HepG2 (cell line): ENCODE measurements around the gene MSI2. TPM values are rescaled to one million over a fixed set of nuclear protein-coding genes. Genes with fewer than 3 reads are reported as not detected.

Experiments
- E2F2 ChIP-seq: sonication (generic); formaldehyde crosslinking; IDR thresholded peaks from 2 replicates; pipeline ENCODE4 v1.4.0; 2020; ENCODE audit warnings: missing genetic modification reagents, borderline replicate concordance
- EHMT2 ChIP-seq: fragments of 200-600 bp; sonication (generic); IDR thresholded peaks from 2 replicates; pipeline ENCODE4 v1.7.0; 2017; ENCODE audit warnings: antibody characterized with exemption, low read depth, low read length, borderline replicate concordance
- NCOA5 ChIP-seq: sonication (generic); formaldehyde crosslinking; IDR thresholded peaks from 2 replicates; pipeline ENCODE4 v1.4.0; 2020; ENCODE audit warnings: missing genetic modification reagents
- RBM39 ChIP-seq: fragments of 200-400 bp; formaldehyde crosslinking; IDR thresholded peaks from one replicate; pipeline ENCODE4 v1.6.1; 2018; ENCODE audit warnings: antibody characterized with exemption, mild to moderate bottlenecking, low read depth, low read length; ENCODE audit not compliant: poor library complexity, severe bottlenecking
- SAFB2 ChIP-seq: sonication (generic); formaldehyde crosslinking; IDR thresholded peaks from 2 replicates; pipeline ENCODE4 v1.5.1; 2020; ENCODE audit warnings: missing genetic modification reagents, low read depth, mild to moderate bottlenecking, borderline replicate concordance
- SETDB1 ChIP-seq: sonication (generic); formaldehyde crosslinking; IDR thresholded peaks from 2 replicates; pipeline ENCODE4 v1.5.1; 2020; ENCODE audit warnings: missing genetic modification reagents, mild to moderate bottlenecking, borderline replicate concordance
- SYNCRIP ChIP-seq: fragments of 200-400 bp; formaldehyde crosslinking; IDR thresholded peaks from 2 replicates; pipeline ENCODE4 v1.6.1; 2018; ENCODE audit warnings: mild to moderate bottlenecking, low read depth, low read length; ENCODE audit not compliant: insufficient read depth
- TSC22D2 ChIP-seq: sonication (generic); formaldehyde crosslinking; IDR thresholded peaks from 2 replicates; pipeline ENCODE4 v1.5.1; 2020; ENCODE audit warnings: missing genetic modification reagents, mild to moderate bottlenecking, borderline replicate concordance
- YEATS4 ChIP-seq: sonication (generic); formaldehyde crosslinking; IDR thresholded peaks from 2 replicates; pipeline ENCODE4 v1.4.0; 2020; ENCODE audit warnings: missing genetic modification reagents, borderline replicate concordance
- ZNF143 ChIP-seq: sonication (generic); formaldehyde crosslinking; IDR thresholded peaks from 2 replicates; pipeline ENCODE4 v1.4.0; 2020; ENCODE audit warnings: missing genetic modification reagents
- ZNF598 ChIP-seq: sonication (generic); formaldehyde crosslinking; IDR thresholded peaks from 2 replicates; pipeline ENCODE4 v1.5.1; 2020; ENCODE audit warnings: mild to moderate bottlenecking, missing genetic modification reagents, borderline replicate concordance
- ZNF83 ChIP-seq: sonication (generic); formaldehyde crosslinking; IDR thresholded peaks from 2 replicates; pipeline ENCODE4 v1.4.0; 2020; ENCODE audit warnings: missing genetic modification reagents, mild to moderate bottlenecking, borderline replicate concordance
- polyA plus RNA-seq, 8 experiments: library from polyadenylated mRNA; depleted of rRNA in 3 of 8; stranded (reverse) in 7 of 8; unstranded in 1 of 8; fragments of >200 nt; fragmentation: Illumina TruSeq in 4 of 8; extraction: Trizol in 4 of 8; gene quantifications; 2 replicates each; pipeline versions ENCODE4 v1.2.1 to v1.2.3, GENCODE V29; 2011 to 2016; ENCODE audit warnings: low read depth in 4 of 8, missing spikeins in 1 of 8, mixed read lengths in 1 of 8; ENCODE audit not compliant: insufficient read depth in 1 of 8
- total RNA-seq, 5 experiments: library from RNA; depleted of rRNA; stranded (reverse); fragments of >200 nt; fragmentation: Illumina TruSeq; extraction: Trizol; gene quantifications; 2 replicates each; pipeline ENCODE4 v1.2.3, GENCODE V29; 2016; ENCODE audit warnings: low read depth in 1 of 5
- TF ChIP-seq, protein P1 (sequence below): sonication (generic); formaldehyde crosslinking; IDR thresholded peaks from 2 replicates; pipeline ENCODE4 v1.9.0; 2021; ENCODE audit warnings: missing genetic modification reagents, borderline replicate concordance
- TF ChIP-seq, protein P2 (sequence below): sonication (generic); formaldehyde crosslinking; conservative IDR thresholded peaks from 2 replicates; pipeline ENCODE4 v1.8.0; 2022; ENCODE audit warnings: mild to moderate bottlenecking, moderate library complexity, missing genetic modification reagents
- TF ChIP-seq, protein P3 (sequence below): sonication (generic); formaldehyde crosslinking; IDR thresholded peaks from 2 replicates; pipeline ENCODE4 v1.4.0; 2020; ENCODE audit warnings: missing genetic modification reagents

Gene MSI2
- total and polyA plus RNA-seq, 2 of the 13 experiments (the other 11 are each of a cell fraction or from before 2014, with no cell fraction given) = 77.5 to 78.4 TPM

DNA sequence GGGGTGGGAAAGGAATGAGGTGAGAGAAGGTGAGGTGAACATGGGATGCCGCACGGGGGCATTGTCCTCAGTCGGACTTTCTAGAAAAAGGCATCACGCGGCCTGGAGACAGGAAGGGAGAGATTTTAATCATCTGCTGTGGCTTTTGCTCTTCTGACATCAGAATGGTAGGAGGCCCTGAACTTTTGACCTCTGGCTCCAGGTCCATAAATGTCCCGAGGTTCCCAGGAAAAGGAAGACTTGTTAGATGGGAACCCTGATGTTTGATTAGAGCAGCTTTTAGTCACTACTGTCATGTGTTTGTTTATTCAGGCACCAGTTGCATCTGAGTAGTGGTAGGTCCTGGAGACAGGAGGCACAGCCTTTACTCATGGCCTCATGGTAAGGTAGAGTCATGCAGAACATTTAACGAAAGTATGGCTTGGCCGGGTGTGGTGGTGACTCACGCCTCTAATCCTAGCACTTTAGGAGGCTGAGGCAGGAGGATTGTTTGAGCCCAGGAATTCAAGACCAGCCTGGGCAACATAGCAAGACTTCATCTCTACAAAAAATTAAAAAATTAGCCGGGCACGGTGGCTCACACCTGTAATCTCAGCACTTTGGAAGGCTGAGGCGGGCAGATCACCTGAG, 203.1 kb downstream of the MSI2 start (continued):
- TF ChIP-seq, protein P1, sequence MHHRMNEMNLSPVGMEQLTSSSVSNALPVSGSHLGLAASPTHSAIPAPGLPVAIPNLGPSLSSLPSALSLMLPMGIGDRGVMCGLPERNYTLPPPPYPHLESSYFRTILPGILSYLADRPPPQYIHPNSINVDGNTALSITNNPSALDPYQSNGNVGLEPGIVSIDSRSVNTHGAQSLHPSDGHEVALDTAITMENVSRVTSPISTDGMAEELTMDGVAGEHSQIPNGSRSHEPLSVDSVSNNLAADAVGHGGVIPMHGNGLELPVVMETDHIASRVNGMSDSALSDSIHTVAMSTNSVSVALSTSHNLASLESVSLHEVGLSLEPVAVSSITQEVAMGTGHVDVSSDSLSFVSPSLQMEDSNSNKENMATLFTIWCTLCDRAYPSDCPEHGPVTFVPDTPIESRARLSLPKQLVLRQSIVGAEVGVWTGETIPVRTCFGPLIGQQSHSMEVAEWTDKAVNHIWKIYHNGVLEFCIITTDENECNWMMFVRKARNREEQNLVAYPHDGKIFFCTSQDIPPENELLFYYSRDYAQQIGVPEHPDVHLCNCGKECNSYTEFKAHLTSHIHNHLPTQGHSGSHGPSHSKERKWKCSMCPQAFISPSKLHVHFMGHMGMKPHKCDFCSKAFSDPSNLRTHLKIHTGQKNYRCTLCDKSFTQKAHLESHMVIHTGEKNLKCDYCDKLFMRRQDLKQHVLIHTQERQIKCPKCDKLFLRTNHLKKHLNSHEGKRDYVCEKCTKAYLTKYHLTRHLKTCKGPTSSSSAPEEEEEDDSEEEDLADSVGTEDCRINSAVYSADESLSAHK = no peak
- TF ChIP-seq ZNF598 = no peak
- no peak for TF ChIP-seq ZNF83
- no peak for TF ChIP-seq SYNCRIP
- no peak for TF ChIP-seq TSC22D2 (CRISPR knock-in tag)
- no peak for TF ChIP-seq RBM39
- TF ChIP-seq, protein P2, sequence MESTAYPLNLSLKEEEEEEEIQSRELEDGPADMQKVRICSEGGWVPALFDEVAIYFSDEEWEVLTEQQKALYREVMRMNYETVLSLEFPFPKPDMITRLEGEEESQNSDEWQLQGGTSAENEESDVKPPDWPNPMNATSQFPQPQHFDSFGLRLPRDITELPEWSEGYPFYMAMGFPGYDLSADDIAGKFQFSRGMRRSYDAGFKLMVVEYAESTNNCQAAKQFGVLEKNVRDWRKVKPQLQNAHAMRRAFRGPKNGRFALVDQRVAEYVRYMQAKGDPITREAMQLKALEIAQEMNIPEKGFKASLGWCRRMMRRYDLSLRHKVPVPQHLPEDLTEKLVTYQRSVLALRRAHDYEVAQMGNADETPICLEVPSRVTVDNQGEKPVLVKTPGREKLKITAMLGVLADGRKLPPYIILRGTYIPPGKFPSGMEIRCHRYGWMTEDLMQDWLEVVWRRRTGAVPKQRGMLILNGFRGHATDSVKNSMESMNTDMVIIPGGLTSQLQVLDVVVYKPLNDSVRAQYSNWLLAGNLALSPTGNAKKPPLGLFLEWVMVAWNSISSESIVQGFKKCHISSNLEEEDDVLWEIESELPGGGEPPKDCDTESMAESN = peak; percentile 93
- peak; percentile 54 for TF ChIP-seq YEATS4 (CRISPR knock-in tag)
- no peak; the same call in 1 of the 2 replicates for TF ChIP-seq E2F2 (CRISPR knock-in tag)
- TF ChIP-seq SAFB2 (CRISPR knock-in tag) = no peak; the same call in 1 of the 2 replicates
- TF ChIP-seq SETDB1 (CRISPR knock-in tag) = no peak
- TF ChIP-seq, protein P3, sequence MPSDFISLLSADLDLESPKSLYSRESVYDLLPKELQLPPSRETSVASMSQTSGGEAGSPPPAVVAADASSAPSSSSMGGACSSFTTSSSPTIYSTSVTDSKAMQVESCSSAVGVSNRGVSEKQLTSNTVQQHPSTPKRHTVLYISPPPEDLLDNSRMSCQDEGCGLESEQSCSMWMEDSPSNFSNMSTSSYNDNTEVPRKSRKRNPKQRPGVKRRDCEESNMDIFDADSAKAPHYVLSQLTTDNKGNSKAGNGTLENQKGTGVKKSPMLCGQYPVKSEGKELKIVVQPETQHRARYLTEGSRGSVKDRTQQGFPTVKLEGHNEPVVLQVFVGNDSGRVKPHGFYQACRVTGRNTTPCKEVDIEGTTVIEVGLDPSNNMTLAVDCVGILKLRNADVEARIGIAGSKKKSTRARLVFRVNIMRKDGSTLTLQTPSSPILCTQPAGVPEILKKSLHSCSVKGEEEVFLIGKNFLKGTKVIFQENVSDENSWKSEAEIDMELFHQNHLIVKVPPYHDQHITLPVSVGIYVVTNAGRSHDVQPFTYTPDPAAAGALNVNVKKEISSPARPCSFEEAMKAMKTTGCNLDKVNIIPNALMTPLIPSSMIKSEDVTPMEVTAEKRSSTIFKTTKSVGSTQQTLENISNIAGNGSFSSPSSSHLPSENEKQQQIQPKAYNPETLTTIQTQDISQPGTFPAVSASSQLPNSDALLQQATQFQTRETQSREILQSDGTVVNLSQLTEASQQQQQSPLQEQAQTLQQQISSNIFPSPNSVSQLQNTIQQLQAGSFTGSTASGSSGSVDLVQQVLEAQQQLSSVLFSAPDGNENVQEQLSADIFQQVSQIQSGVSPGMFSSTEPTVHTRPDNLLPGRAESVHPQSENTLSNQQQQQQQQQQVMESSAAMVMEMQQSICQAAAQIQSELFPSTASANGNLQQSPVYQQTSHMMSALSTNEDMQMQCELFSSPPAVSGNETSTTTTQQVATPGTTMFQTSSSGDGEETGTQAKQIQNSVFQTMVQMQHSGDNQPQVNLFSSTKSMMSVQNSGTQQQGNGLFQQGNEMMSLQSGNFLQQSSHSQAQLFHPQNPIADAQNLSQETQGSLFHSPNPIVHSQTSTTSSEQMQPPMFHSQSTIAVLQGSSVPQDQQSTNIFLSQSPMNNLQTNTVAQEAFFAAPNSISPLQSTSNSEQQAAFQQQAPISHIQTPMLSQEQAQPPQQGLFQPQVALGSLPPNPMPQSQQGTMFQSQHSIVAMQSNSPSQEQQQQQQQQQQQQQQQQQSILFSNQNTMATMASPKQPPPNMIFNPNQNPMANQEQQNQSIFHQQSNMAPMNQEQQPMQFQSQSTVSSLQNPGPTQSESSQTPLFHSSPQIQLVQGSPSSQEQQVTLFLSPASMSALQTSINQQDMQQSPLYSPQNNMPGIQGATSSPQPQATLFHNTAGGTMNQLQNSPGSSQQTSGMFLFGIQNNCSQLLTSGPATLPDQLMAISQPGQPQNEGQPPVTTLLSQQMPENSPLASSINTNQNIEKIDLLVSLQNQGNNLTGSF (CRISPR knock-in tag) = no peak; the same call in 1 of the 2 replicates
- TF ChIP-seq NCOA5 = no peak
- no peak; the same call in 1 of the 2 replicates for TF ChIP-seq EHMT2
- peak; percentile 57; the same call in 1 of the 2 replicates for TF ChIP-seq ZNF143
